HT-29 (cell line): ENCODE data around the gene MTCH1. TPM values are rescaled to one million over a fixed set of nuclear protein-coding genes. Genes with fewer than 3 reads are reported as not detected.

Experiments
- DNase-seq: peaks from one replicate; pipeline ENCODE4 v3.0.0-alpha.2; 2015; ENCODE audit warnings: low spot score
- total RNA-seq: library from RNA; depleted of rRNA; stranded (reverse); fragments of >200 nt; shearing (Covaris generic); gene quantifications from 2 replicates; pipeline ENCODE4 v1.2.3, GENCODE V29; 2014

Gene MTCH1
- total RNA-seq, 1 experiment from 2014 or later: 264 TPM

- DNase-seq: no peak
Observed at GRCh38 chr6:37017606-37018197, 31.7 kb upstream of the MTCH1 start.

- DNase-seq: no peak
Observed at GRCh38 chr6:37016995-37017394, 31.0 kb upstream of the MTCH1 start.

- no peak for DNase-seq
Observed at GRCh38 chr6:37015532-37015931, 29.5 kb upstream of the MTCH1 start.

- no peak for DNase-seq
Observed at GRCh38 chr6:37014667-37015066, 28.7 kb upstream of the MTCH1 start.

GRCh38 chr6:37013516-37014491, 27.8 kb upstream of the MTCH1 start:
- DNase-seq: no peak

- no peak for DNase-seq
Observed at GRCh38 chr6:37011656-37012378, 25.8 kb upstream of the MTCH1 start.

- DNase-seq: no peak
Observed at GRCh38 chr6:37010402-37010892, 24.5 kb upstream of the MTCH1 start.

GRCh38 chr6:37008484-37009465, 22.8 kb upstream of the MTCH1 start:
- DNase-seq: no peak

GRCh38 chr6:37007340-37008043, 21.5 kb upstream of the MTCH1 start:
- no peak for DNase-seq

- no peak for DNase-seq
Observed at GRCh38 chr6:37006793-37007339, 20.9 kb upstream of the MTCH1 start.

GRCh38 chr6:37005827-37006567, 20.0 kb upstream of the MTCH1 start:
- no peak for DNase-seq

- DNase-seq: no peak
Observed at GRCh38 chr6:37005061-37005810, 19.2 kb upstream of the MTCH1 start, which contains the start of gene FGD2. FGD2 (plus strand) TSS chr6:37005655; CDS start chr6:37005818, 163 bp downstream.

- DNase-seq: no peak
Observed at GRCh38 chr6:37004044-37004980, 18.3 kb upstream of the MTCH1 start.

GRCh38 chr6:36999751-37000125, 13.7 kb upstream of the MTCH1 start:
- no peak for DNase-seq

- no peak for DNase-seq
Observed at GRCh38 chr6:36999061-36999750, 13.2 kb upstream of the MTCH1 start.

GRCh38 chr6:36998723-36999038, 12.7 kb upstream of the MTCH1 start:
- DNase-seq: no peak
